HepG2 (cell line): ENCODE measurements around the gene IQCK. TPM values are rescaled to one million over a fixed set of nuclear protein-coding genes. Genes with fewer than 3 reads are reported as not detected.

Experiments used
- GFI1 ChIP-seq: sonication (generic); formaldehyde crosslinking; IDR thresholded peaks from 2 replicates; pipeline ENCODE4 v1.5.0; 2020; ENCODE audit warnings: missing genetic modification reagents, mild to moderate bottlenecking, borderline replicate concordance
- HDAC6 ChIP-seq: fragments of 200-600 bp; sonication (generic); IDR thresholded peaks from 2 replicates; pipeline ENCODE4 v1.7.0; 2017; ENCODE audit warnings: mild to moderate bottlenecking, antibody characterized with exemption, low read length, low read depth
- KAT2B ChIP-seq: fragments of 150-350 bp; IDR thresholded peaks from 2 replicates; pipeline ENCODE4 v1.6.1; 2014; ENCODE audit warnings: low read depth, low read length, borderline replicate concordance
- MIXL1 ChIP-seq: IDR thresholded peaks from 2 replicates; pipeline ENCODE4 v1.6.1; 2016
- NR2C2 ChIP-seq: sonication (generic); formaldehyde crosslinking; IDR thresholded peaks from 2 replicates; pipeline ENCODE4 v1.4.0; 2020; ENCODE audit warnings: missing genetic modification reagents, mild to moderate bottlenecking, moderate library complexity, borderline replicate concordance
- PAXIP1 ChIP-seq: sonication (generic); formaldehyde crosslinking; conservative IDR thresholded peaks from 2 replicates; pipeline ENCODE4 v1.4.0; 2020; ENCODE audit warnings: mild to moderate bottlenecking, missing genetic modification reagents, moderate library complexity
- PRDM15 ChIP-seq: sonication (generic); formaldehyde crosslinking; IDR thresholded peaks from 2 replicates; pipeline ENCODE4 v1.4.0; 2020; ENCODE audit warnings: missing genetic modification reagents
- RBFOX2 ChIP-seq: fragments of 200-400 bp; formaldehyde crosslinking; IDR thresholded peaks from 2 replicates; pipeline ENCODE4 v1.6.1; 2017; ENCODE audit warnings: low read depth, mild to moderate bottlenecking, low read length
- RFXAP ChIP-seq: sonication (generic); formaldehyde crosslinking; IDR thresholded peaks from 2 replicates; pipeline ENCODE4 v1.4.0; 2020; ENCODE audit warnings: missing genetic modification reagents, borderline replicate concordance
- RXRB ChIP-seq: IDR thresholded peaks from 2 replicates; pipeline ENCODE4 v1.6.1; 2016; ENCODE audit warnings: borderline replicate concordance, missing genetic modification reagents, missing compliant biosample characterization
- TOE1 ChIP-seq: sonication (generic); formaldehyde crosslinking; IDR thresholded peaks from 2 replicates; pipeline ENCODE4 v1.4.0; 2020; ENCODE audit warnings: mild to moderate bottlenecking, missing genetic modification reagents
- ZFP1 ChIP-seq: IDR thresholded peaks from 2 replicates; pipeline ENCODE4 v1.6.1; 2016
- ZFP62 ChIP-seq: sonication (generic); formaldehyde crosslinking; IDR thresholded peaks from 2 replicates; pipeline ENCODE4 v1.4.0; 2020; ENCODE audit warnings: missing genetic modification reagents
- ZGPAT ChIP-seq: IDR thresholded peaks from 2 replicates; pipeline ENCODE4 v1.6.1; 2016; ENCODE audit warnings: mild to moderate bottlenecking
- ZNF224 ChIP-seq: sonication (generic); formaldehyde crosslinking; IDR thresholded peaks from 2 replicates; pipeline ENCODE4 v1.5.0; 2020; ENCODE audit warnings: mild to moderate bottlenecking, missing genetic modification reagents
- ZNF275 ChIP-seq: sonication (generic); formaldehyde crosslinking; IDR thresholded peaks from 2 replicates; pipeline ENCODE4 v1.8.0; 2022; ENCODE audit warnings: missing genetic modification reagents, mild to moderate bottlenecking, inconsistent platforms, borderline replicate concordance
- ZNF674 ChIP-seq: sonication (generic); formaldehyde crosslinking; IDR thresholded peaks from 2 replicates; pipeline ENCODE4 v1.5.0; 2020; ENCODE audit warnings: low read depth, mild to moderate bottlenecking, missing genetic modification reagents
- ZSCAN5A ChIP-seq: sonication (generic); formaldehyde crosslinking; IDR thresholded peaks from 2 replicates; pipeline ENCODE4 v1.8.0; 2022; ENCODE audit warnings: mild to moderate bottlenecking, missing genetic modification reagents, borderline replicate concordance
- polyA plus RNA-seq, 8 experiments: library from polyadenylated mRNA; depleted of rRNA in 3 of 8; stranded (reverse) in 7 of 8; unstranded in 1 of 8; fragments of >200 nt; fragmentation: Illumina TruSeq in 4 of 8; extraction: Trizol in 4 of 8; gene quantifications; 2 replicates each; pipeline versions ENCODE4 v1.2.1 to v1.2.3, GENCODE V29; 2011 to 2016; ENCODE audit warnings: low read depth in 4 of 8, missing spikeins in 1 of 8, mixed read lengths in 1 of 8; ENCODE audit not compliant: insufficient read depth in 1 of 8
- total RNA-seq, 5 experiments: library from RNA; depleted of rRNA; stranded (reverse); fragments of >200 nt; fragmentation: Illumina TruSeq; extraction: Trizol; gene quantifications; 2 replicates each; pipeline ENCODE4 v1.2.3, GENCODE V29; 2016; ENCODE audit warnings: low read depth in 1 of 5

Gene IQCK
- total and polyA plus RNA-seq, 2 of the 13 experiments (the other 11 are each of a cell fraction or from before 2014, with no cell fraction given): 5.1 to 7.3 TPM

- no peak for TF ChIP-seq PRDM15 (CRISPR knock-in tag)
- peak; percentile 50; the same call in 1 of the 2 replicates for TF ChIP-seq GFI1 (CRISPR knock-in tag)
- TF ChIP-seq NR2C2 (CRISPR knock-in tag): no peak
- no peak for TF ChIP-seq HDAC6
- no peak for TF ChIP-seq RBFOX2
- TF ChIP-seq RXRB (CRISPR knock-in tag): peak; percentile 44; the same call in 1 of the 2 replicates
- 0 out of 2 replicates have a peak, but pooled peaks have one; percentile 12 for TF ChIP-seq MIXL1 (CRISPR knock-in tag)
- TF ChIP-seq RFXAP (CRISPR knock-in tag): 0 out of 2 replicates have a peak, but pooled peaks have one; percentile 31
- no peak for TF ChIP-seq ZSCAN5A (CRISPR knock-in tag)
- no peak for TF ChIP-seq ZFP62 (CRISPR knock-in tag)
- peak; percentile 65; the same call in 1 of the 2 replicates for TF ChIP-seq ZGPAT (CRISPR knock-in tag)
- peak; percentile 47; the same call in 1 of the 2 replicates for TF ChIP-seq PAXIP1 (CRISPR knock-in tag)
- no peak for TF ChIP-seq KAT2B
- no peak for TF ChIP-seq ZNF275 (CRISPR knock-in tag)
- no peak for TF ChIP-seq ZFP1 (CRISPR knock-in tag)
- no peak for TF ChIP-seq TOE1 (CRISPR knock-in tag)
- TF ChIP-seq ZNF674: no peak
- TF ChIP-seq ZNF224: no peak
Observed at GRCh38 chr16:19700319-19700781, 17.7 kb upstream of the IQCK start (continued).
